A673 (cell line): ENCODE measurements around the gene CYP27C1. TPM values are rescaled to one million over a fixed set of nuclear protein-coding genes. Genes with fewer than 3 reads are reported as not detected.
"Not testable (repeated sequence)": the region's sequence is repeated elsewhere in the genome, so short reads cannot be mapped to it uniquely, and the experiment has no call there.

Source experiments
- BruUV-seq: library from RNA; stranded (reverse); fragments of 400-500 nt; replicated peaks from 2 replicates; lab custom pipeline; 2021; lab: Mats Ljungman, UMichigan
- CTCF ChIA-PET: fragments of 300-600 bp; sonication (Branson Sonifier 250); formaldehyde crosslinking; loops from one replicate; lab custom pipeline; 2022; ENCODE audit warnings: antibody characterized with exemption; lab: Charles Lee
- POLR2A ChIA-PET: fragments of 300-600 bp; sonication (Branson Sonifier 250); formaldehyde crosslinking; loops from one replicate; lab custom pipeline; 2022; ENCODE audit warnings: antibody characterized with exemption; ENCODE audit not compliant: low non-redundant PET; lab: Charles Lee
- DNase-seq: peaks from one replicate; pipeline ENCODE4 v3.0.0-alpha.2; 2015; ENCODE audit warnings: low spot score
- H3K27ac ChIP-seq: fragments of 200-600 bp; sonication (generic); 2 replicates; pipeline ENCODE4 v1.5.1; 2016; ENCODE audit warnings: mixed run types, low read depth, mild to moderate bottlenecking, mixed read lengths, antibody characterized with exemption, low read length; ENCODE audit not compliant: poor library complexity, severe bottlenecking
- H3K27me3 ChIP-seq: fragments of 200-600 bp; sonication (generic); replicated peaks from 2 replicates; pipeline ENCODE4 v1.6.1; 2017; ENCODE audit warnings: mixed run types, low read depth, mild to moderate bottlenecking, mixed read lengths, antibody characterized with exemption, low read length; ENCODE audit not compliant: insufficient read depth, poor library complexity
- H3K36me3 ChIP-seq: fragments of 200-600 bp; sonication (generic); 2 replicates; pipeline ENCODE4 v1.6.1; 2016; ENCODE audit warnings: mixed run types, mild to moderate bottlenecking, mixed read lengths, antibody characterized with exemption, low read length; ENCODE audit not compliant: insufficient read depth, poor library complexity, severe bottlenecking
- H3K4me1 ChIP-seq: fragments of 200-600 bp; sonication (generic); 2 replicates; pipeline ENCODE4 v1.6.1; 2017; ENCODE audit warnings: mixed run types, mild to moderate bottlenecking, mixed read lengths, antibody characterized with exemption, low read length; ENCODE audit not compliant: insufficient read depth, poor library complexity, severe bottlenecking
- H3K4me3 ChIP-seq: fragments of 200-600 bp; sonication (generic); 2 replicates; pipeline ENCODE4 v1.5.1; 2016; ENCODE audit warnings: low read depth, mixed run types, mild to moderate bottlenecking, mixed read lengths, low read length; ENCODE audit not compliant: poor library complexity, severe bottlenecking
- H3K9me3 ChIP-seq: fragments of 200-600 bp; sonication (generic); 2 replicates; pipeline ENCODE4 v1.6.1; 2016; ENCODE audit warnings: mixed run types, low read depth, mild to moderate bottlenecking, mixed read lengths, antibody characterized with exemption, low read length; ENCODE audit not compliant: poor library complexity, severe bottlenecking
- CTCF ChIP-seq: fragments of 300-800, 200-600 bp; sonication (generic); conservative IDR thresholded peaks from 2 replicates; pipeline ENCODE4 v1.5.1; 2017; ENCODE audit warnings: low read depth, mild to moderate bottlenecking, antibody characterized with exemption, low read length, moderate library complexity, mixed read lengths
- EZH2 ChIP-seq: fragments of 200-600 bp; sonication (generic); IDR thresholded peaks from 2 replicates; pipeline ENCODE4 v1.6.1; 2017; ENCODE audit warnings: borderline replicate concordance, low read depth, mild to moderate bottlenecking, mixed read lengths, antibody characterized with exemption, low read length; ENCODE audit not compliant: poor library complexity, severe bottlenecking
- intact Hi-C: fragments of 100-400 bp; cut with micrococcal nuclease; formaldehyde crosslinking; loops from one replicate; pipeline ENCODE4 v1.10.0; 2022; ENCODE audit not compliant: unreplicated experiment
- total RNA-seq: library from RNA; stranded (reverse); gene quantifications from 2 replicates; pipeline ENCODE4 v1.2.3, GENCODE V29; 2021

The CYP27C1 gene
- total RNA-seq, 1 experiment from 2014 or later, result 4.2 TPM

GRCh38 chr2:127163921-127164320 lies 56.2 kb downstream of the CYP27C1 start:
- intact Hi-C loops, result no loop called here
- no TSS peak for BruUV-seq
- CTCF ChIA-PET, result no interaction called here
- H3K27me3 ChIP-seq, result no peaks in the 10 kb centered on the region
- no peak overlapping the region for H3K4me3 ChIP-seq
- DNase-seq, result no peak
- TF ChIP-seq EZH2 (no peak), CTCF (no peak)
- H3K27ac ChIP-seq, result no peak overlapping the region
- POLR2A ChIA-PET, result no interaction called here
- H3K9me3 ChIP-seq, result no peaks in the 10 kb centered on the region
- H3K36me3 ChIP-seq, result no peaks in the 10 kb centered on the region
- no peaks in the 10 kb centered on the region for H3K4me1 ChIP-seq

- H3K36me3 ChIP-seq, H3K4me1 ChIP-seq, BruUV-seq, H3K27ac ChIP-seq, POLR2A ChIA-PET, intact Hi-C loops, CTCF ChIA-PET, DNase-seq, H3K4me3 ChIP-seq, H3K27me3 ChIP-seq, H3K9me3 ChIP-seq: not testable (repeated sequence)
Measured at GRCh38 chr2:127163090-127163406, 57.1 kb downstream of the CYP27C1 start.

- no peak overlapping the region for H3K27ac ChIP-seq
- DNase-seq, result no peak
- CTCF ChIA-PET, result no interaction called here
- H3K4me3 ChIP-seq, result no peak overlapping the region
- no peaks in the 10 kb centered on the region for H3K9me3 ChIP-seq
- H3K36me3 ChIP-seq, result no peaks in the 10 kb centered on the region
- H3K4me1 ChIP-seq, result no peaks in the 10 kb centered on the region
- no peak for TF ChIP-seq CTCF
- TF ChIP-seq EZH2, result no peak
- POLR2A ChIA-PET, result no interaction called here
- intact Hi-C loops, result no loop called here
- BruUV-seq, result no TSS peak
- H3K27me3 ChIP-seq, result no peaks in the 10 kb centered on the region
Measured at GRCh38 chr2:127162261-127163089, 57.6 kb downstream of the CYP27C1 start.
